NB4 (cell line): ENCODE results near the gene COMP.

Source experiments
- CTCF ChIP-seq: IDR thresholded peaks from one replicate; pipeline ENCODE4 v1.5.1; 2012; ENCODE audit warnings: low read depth, low read length
- MYC ChIP-seq: IDR thresholded peaks from 2 replicates; pipeline ENCODE4 v1.6.1; 2011; ENCODE audit warnings: low read depth, low read length
- POLR2A ChIP-seq: IDR thresholded peaks from 2 replicates; pipeline ENCODE4 v1.6.1; 2011; ENCODE audit warnings: mild to moderate bottlenecking; ENCODE audit not compliant: insufficient read length; ENCODE audit errors: extremely low read depth
- TF ChIP-seq, protein P1 (sequence below): IDR thresholded peaks from 2 replicates; pipeline ENCODE4 v1.6.1; 2011; ENCODE audit warnings: low read depth, low read length

DNA sequence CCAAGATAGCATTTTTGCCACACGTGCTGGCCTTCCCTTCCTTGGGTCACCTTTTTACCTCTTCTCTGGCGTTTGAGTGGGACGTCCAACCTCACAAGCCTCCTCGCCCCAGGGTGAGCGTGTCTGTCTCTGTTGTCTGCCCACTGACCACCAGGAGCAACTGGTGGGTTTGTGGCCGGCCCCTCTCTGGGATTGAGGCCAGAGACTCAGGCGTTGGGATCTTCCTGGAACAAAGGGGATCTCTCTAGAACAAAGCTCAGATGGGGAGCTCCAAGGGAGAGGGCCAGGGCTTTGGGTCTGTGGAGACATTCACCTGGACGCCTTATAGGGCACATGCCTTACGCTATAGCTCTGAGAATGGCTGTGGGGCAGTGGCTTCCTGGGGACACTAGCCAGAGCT lies 17.4 kb downstream of the COMP start:
- TF ChIP-seq, protein P1, sequence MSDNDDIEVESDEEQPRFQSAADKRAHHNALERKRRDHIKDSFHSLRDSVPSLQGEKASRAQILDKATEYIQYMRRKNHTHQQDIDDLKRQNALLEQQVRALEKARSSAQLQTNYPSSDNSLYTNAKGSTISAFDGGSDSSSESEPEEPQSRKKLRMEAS = no peak
- TF ChIP-seq POLR2A = no peak
- TF ChIP-seq CTCF = no peak
- TF ChIP-seq MYC = no peak
